ENCODE data around the gene RGS17.

DNA sequence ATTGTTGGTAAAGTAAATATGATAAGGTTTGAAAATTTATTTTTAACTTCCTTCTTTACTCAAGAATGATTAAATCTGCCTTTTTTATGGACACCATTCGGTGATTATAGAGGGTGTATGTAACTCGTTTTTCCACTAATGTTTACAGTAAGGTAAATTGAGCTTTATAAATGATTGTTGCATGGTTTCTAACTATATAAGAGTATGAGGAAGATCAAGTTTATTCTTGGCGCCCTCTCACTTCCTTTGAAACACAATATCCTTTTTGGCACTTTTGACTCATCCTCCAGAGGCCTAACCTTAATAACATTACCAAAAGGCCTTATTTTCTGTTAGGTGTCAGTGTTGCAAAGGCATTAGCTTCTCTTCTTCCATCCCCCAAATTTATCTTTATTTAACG, 86.8 kb downstream of the RGS17 start:
- no peak for TF ChIP-seq POLR2A (IDR thresholded peaks at IDR 0.05)
- TF ChIP-seq, protein P1, sequence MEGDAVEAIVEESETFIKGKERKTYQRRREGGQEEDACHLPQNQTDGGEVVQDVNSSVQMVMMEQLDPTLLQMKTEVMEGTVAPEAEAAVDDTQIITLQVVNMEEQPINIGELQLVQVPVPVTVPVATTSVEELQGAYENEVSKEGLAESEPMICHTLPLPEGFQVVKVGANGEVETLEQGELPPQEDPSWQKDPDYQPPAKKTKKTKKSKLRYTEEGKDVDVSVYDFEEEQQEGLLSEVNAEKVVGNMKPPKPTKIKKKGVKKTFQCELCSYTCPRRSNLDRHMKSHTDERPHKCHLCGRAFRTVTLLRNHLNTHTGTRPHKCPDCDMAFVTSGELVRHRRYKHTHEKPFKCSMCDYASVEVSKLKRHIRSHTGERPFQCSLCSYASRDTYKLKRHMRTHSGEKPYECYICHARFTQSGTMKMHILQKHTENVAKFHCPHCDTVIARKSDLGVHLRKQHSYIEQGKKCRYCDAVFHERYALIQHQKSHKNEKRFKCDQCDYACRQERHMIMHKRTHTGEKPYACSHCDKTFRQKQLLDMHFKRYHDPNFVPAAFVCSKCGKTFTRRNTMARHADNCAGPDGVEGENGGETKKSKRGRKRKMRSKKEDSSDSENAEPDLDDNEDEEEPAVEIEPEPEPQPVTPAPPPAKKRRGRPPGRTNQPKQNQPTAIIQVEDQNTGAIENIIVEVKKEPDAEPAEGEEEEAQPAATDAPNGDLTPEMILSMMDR (IDR thresholded peaks at IDR 0.05), result no peak
- no peak for TF ChIP-seq POLR2AphosphoS5 (IDR thresholded peaks at IDR 0.05)

Measured in breast epithelium (tissue), 3 donors.